Left kidney (tissue), 2 donors: Measurements from ENCODE around the gene RAPGEF4. TPM values are rescaled to one million over a fixed set of nuclear protein-coding genes. Genes with fewer than 3 reads are reported as not detected.

ENCODE experiments used
- DNase-seq: peaks from one replicate; pipeline ENCODE4 v3.0.0-alpha.2; 2013
- polyA plus RNA-seq: library from polyadenylated mRNA; unstranded; fragments of 120-200 nt; gene quantifications from one replicate; pipeline ENCODE4 v1.2.1, GENCODE V29; 2013; ENCODE audit not compliant: insufficient read length

RAPGEF4 gene
- polyA plus RNA-seq, 1 donor, result 13.4 TPM

DNA sequence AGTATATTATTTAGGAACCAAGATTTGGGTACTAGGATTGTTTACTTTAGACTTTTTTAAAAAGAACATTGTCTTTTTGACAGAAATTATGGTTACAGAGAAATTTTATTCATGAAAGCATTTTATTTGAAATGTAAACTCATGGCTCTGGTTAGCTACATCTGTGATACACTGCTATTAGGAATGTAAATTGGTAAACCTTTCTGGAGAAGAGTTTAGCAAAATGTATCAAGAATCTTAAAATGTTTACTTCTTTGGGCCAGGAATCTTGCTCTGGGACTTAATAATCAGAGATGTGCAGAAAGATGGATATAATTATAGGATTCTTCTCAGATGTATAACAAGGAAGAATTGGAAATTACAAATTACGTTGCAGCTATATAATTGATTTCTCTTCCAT, 359.7 kb downstream of the RAPGEF4 start:
- no peak for DNase-seq

DNA sequence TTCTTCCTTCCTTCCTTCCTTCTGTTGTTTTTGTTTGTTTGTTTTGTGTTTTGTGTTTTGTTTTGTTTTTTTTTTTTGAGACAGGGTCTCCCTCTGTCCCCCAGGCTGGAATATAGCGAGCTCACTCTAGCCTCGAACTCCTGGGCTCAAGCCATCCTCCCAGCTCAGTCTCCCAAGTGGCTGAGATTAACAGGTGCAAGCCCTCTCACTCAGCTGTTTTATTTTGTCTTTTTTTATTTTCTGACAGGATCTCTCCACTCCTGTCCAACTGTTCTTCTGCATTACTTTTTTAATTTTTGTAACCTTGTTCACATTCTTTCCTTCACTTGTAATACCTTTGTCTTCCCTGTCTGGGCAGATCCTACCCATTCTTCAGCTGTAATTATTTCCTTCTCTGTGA, 363.6 kb downstream of the RAPGEF4 start:
- DNase-seq, result no peak

DNA sequence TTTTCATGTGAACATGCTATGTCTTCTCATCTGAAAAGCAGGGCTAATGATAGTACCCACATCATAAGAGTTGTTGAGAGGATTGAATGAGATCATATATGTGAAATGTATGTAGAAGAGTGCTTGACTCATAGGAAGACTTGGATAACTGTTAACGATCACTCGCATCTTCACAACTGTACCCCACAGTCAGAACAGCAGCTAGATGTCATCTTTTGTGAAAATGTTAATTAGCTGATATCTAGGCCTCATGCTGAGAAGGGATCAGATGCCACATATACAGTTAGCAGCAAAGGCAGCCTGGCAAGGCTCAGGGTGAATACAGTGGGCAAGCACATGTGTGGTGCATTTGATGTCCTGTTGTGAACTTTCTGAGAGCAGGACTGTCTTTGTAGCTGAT, 364.2 kb downstream of the RAPGEF4 start:
- no peak for DNase-seq

DNA sequence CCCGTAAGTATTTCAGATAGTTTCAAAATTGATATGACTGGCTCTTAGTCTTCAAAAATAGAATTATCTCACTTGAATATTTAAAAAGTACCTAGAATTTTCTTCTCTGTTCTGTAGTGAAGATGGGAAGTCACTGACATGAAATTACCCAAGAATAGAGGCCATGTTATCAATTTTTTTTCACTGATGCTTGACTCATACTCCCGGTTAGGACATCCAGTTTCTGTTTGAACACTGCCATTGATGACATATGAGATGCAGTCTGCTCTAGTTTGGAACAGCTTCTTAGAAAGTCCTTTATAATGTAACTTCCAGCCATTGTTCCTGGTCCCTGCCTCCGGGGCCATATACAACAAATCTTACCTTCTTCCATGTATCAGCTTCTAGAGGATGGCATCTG, 366.0 kb downstream of the RAPGEF4 start:
- no peak for DNase-seq

Other genes starting within 250 kb of the RAPGEF4 start
- gene PDK1, start 179.8 kb upstream of the RAPGEF4 start, polyA plus RNA-seq, result 13.4 TPM